AG09319 (cell line): ENCODE measurements around the gene MSI2.

Source experiments
- DNase-seq: peaks from one replicate; pipeline ENCODE4 v3.0.0-alpha.2; 2010; ENCODE audit warnings: low read depth; ENCODE audit errors: extremely low read depth
- CTCF ChIP-seq: IDR thresholded peaks from 2 replicates; pipeline ENCODE4 v1.5.1; 2011; ENCODE audit warnings: low read depth, mild to moderate bottlenecking, inconsistent platforms, low read length, moderate library complexity

Gene MSI2

GRCh38 chr17:57657211-57657610 lies 400.9 kb downstream of the MSI2 start:
- TF ChIP-seq CTCF = no peak
- DNase-seq = no peak

- no peak for TF ChIP-seq CTCF
- DNase-seq = no peak
These were observed 405.7 kb downstream of the MSI2 start for GRCh38 chr17:57662041-57662440.

GRCh38 chr17:57662644-57663308 lies 406.5 kb downstream of the MSI2 start:
- peak; percentile 97 for DNase-seq
- TF ChIP-seq CTCF = peak; percentile 3; the same call in 1 of the 2 replicates

- DNase-seq = no peak
- no peak for TF ChIP-seq CTCF
These were observed 407.2 kb downstream of the MSI2 start for GRCh38 chr17:57663326-57664070.

GRCh38 chr17:57665128-57665527 lies 408.8 kb downstream of the MSI2 start:
- TF ChIP-seq CTCF = no peak
- DNase-seq = peak; percentile 5

GRCh38 chr17:57665696-57666095 lies 409.4 kb downstream of the MSI2 start:
- TF ChIP-seq CTCF = no peak
- DNase-seq = no peak

- no peak for TF ChIP-seq CTCF
- DNase-seq = no peak
These were observed 410.0 kb downstream of the MSI2 start for GRCh38 chr17:57666201-57666870.
